ENCODE results near the gene PNCK. TPM values are rescaled to one million over a fixed set of nuclear protein-coding genes. Genes with fewer than 3 reads are reported as not detected.

The PNCK gene
- total and polyA plus RNA-seq, 2 donors (not counting 1 experiment from before 2014, with no cell fraction given) = 0.33 TPM; not detected in 1

DNA sequence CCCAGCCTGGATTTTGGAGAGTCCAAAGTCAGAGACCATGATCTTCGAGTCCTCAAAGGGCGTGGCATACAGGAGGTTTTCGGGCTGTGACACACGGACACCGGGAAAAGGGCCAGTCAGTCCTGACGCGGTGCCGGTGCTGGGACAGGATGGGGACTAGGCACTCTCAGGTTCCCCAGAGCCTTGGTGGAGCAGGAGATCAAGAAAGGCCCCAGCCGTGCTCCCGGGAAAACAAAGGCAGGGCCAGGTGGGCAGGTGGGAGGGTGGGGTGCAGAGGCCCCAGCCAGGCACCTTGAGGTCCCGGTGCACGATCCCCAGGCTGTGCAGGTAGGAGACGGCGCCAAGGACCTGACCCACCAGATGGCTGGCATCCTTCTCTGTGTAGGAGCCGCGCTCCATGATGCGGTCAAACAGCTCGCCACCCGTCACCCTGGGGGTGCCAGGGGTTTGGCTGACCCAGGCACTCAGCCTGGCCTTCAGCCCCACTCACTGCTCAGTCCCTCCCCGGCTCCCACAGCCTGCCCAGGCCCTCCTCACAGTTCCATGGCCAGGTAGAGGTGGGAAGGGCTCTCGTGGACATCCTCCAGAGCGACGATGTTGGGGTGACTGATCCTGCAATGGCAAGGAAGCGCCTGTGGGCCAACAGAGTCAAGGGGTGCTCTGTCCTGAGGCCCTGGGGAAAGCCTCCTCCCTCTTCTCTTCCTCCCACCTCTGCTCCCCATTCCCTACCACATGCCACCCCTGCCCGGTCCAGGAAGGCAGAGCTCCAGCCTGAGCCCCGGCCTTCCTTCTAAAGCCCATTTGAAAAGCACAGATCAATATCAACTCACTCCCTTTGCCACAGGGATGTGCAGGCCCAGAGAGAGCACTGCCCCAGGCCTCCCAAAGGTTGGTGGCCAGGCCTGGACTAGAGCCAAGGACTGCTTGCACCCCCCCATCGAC lies 1.8 kb downstream of the PNCK start:
- no peak for DNase-seq (ENCODE audit: low read depth in 2 of 2)
- no peak overlapping the region for H3K27ac ChIP-seq (ENCODE audit: insufficient read depth, low read length)
- H3K79me2 ChIP-seq (ENCODE audit: control insufficient read depth, insufficient read depth, low read length) = no peaks in the 10 kb centered on the region
- H3K36me3 ChIP-seq (ENCODE audit: control insufficient read depth, insufficient read depth, low read length) = no peaks in the 10 kb centered on the region
- TF ChIP-seq, protein P1, sequence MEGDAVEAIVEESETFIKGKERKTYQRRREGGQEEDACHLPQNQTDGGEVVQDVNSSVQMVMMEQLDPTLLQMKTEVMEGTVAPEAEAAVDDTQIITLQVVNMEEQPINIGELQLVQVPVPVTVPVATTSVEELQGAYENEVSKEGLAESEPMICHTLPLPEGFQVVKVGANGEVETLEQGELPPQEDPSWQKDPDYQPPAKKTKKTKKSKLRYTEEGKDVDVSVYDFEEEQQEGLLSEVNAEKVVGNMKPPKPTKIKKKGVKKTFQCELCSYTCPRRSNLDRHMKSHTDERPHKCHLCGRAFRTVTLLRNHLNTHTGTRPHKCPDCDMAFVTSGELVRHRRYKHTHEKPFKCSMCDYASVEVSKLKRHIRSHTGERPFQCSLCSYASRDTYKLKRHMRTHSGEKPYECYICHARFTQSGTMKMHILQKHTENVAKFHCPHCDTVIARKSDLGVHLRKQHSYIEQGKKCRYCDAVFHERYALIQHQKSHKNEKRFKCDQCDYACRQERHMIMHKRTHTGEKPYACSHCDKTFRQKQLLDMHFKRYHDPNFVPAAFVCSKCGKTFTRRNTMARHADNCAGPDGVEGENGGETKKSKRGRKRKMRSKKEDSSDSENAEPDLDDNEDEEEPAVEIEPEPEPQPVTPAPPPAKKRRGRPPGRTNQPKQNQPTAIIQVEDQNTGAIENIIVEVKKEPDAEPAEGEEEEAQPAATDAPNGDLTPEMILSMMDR (conservative IDR thresholded peaks at IDR 0.05 in 1 of 2, IDR thresholded peaks at IDR 0.05 in 1 of 2; ENCODE audit: low read depth in 1 of 2, low read length in 2 of 2) = no peak
- TF ChIP-seq EZH2 (IDR thresholded peaks at IDR 0.05; ENCODE audit: low read length, missing control alignments) = no peak
- H3K4me1 ChIP-seq (ENCODE audit: control insufficient read depth, extremely low read depth, insufficient read depth, low read length) = no peaks in the 10 kb centered on the region
- no peak overlapping the region for H3K9ac ChIP-seq (ENCODE audit: insufficient read depth, low read length)
- H3K9me3 ChIP-seq (ENCODE audit: control insufficient read depth, insufficient read depth, low read depth, low read length) = no peaks in the 10 kb centered on the region
- H3K27me3 ChIP-seq (ENCODE audit: control insufficient read depth, insufficient read depth, low read length) = no peaks in the 10 kb centered on the region
- no peak overlapping the region for H3K4me2 ChIP-seq (ENCODE audit: extremely low read depth, insufficient read depth, low read length)
- H3K4me3 ChIP-seq (replicated peaks in 1 of 4; ENCODE audit: control extremely low read depth in 1 of 4, insufficient read depth in 1 of 4, low read depth in 3 of 4, low read length in 4 of 4) = no peak overlapping the region
- H4K20me1 ChIP-seq (ENCODE audit: control insufficient read depth, extremely low read depth, insufficient read depth, low read length) = no peaks in the 10 kb centered on the region
- no peak overlapping the region for H2AFZ ChIP-seq (ENCODE audit: low read length)

GRCh38 chrX:153670748-153671588 lies 2.6 kb downstream of the PNCK start:
- no peak overlapping the region for H3K27ac ChIP-seq (ENCODE audit: insufficient read depth, low read length)
- DNase-seq (ENCODE audit: low read depth in 2 of 2) = no peak
- no peak overlapping the region for H2AFZ ChIP-seq (ENCODE audit: low read length)

More at GRCh38 chrX:153670748-153671588, 2.6 kb downstream of the PNCK start:
- H3K4me3 ChIP-seq (replicated peaks in 1 of 4; ENCODE audit: control extremely low read depth in 1 of 4, insufficient read depth in 1 of 4, low read depth in 3 of 4, low read length in 4 of 4) = no peak overlapping the region
- no peak overlapping the region for H3K4me2 ChIP-seq (ENCODE audit: extremely low read depth, insufficient read depth, low read length)
- no peaks in the 10 kb centered on the region for H3K9me3 ChIP-seq (ENCODE audit: control insufficient read depth, insufficient read depth, low read depth, low read length)
- H3K36me3 ChIP-seq (ENCODE audit: control insufficient read depth, insufficient read depth, low read length) = no peaks in the 10 kb centered on the region
- no peak for TF ChIP-seq EZH2 (IDR thresholded peaks at IDR 0.05; ENCODE audit: low read length, missing control alignments)
- TF ChIP-seq, protein P1 (conservative IDR thresholded peaks at IDR 0.05 in 1 of 2, IDR thresholded peaks at IDR 0.05 in 1 of 2; ENCODE audit: low read depth in 1 of 2, low read length in 2 of 2) = no peak
- no peaks in the 10 kb centered on the region for H4K20me1 ChIP-seq (ENCODE audit: control insufficient read depth, extremely low read depth, insufficient read depth, low read length)
- H3K9ac ChIP-seq (ENCODE audit: insufficient read depth, low read length) = no peak overlapping the region
- H3K4me1 ChIP-seq (ENCODE audit: control insufficient read depth, extremely low read depth, insufficient read depth, low read length) = no peaks in the 10 kb centered on the region
- no peaks in the 10 kb centered on the region for H3K79me2 ChIP-seq (ENCODE audit: control insufficient read depth, insufficient read depth, low read length)
- H3K27me3 ChIP-seq (ENCODE audit: control insufficient read depth, insufficient read depth, low read length) = no peaks in the 10 kb centered on the region
